NOMO-1 treated with dmso at 0.1 percent for 144 hours (cell line): ENCODE measurements around the gene FKRP.

Experiments
- DNase-seq: peaks from one replicate; lab custom pipeline; 2025; ENCODE audit not compliant: unreplicated experiment; lab: John Stamatoyannopoulos, UW

Gene FKRP

GRCh38 chr19:46718934-46719622 lies 26.8 kb upstream of the FKRP start:
- DNase-seq: no peak

- DNase-seq: no peak
Measured at GRCh38 chr19:46719629-46720502, 26.0 kb upstream of the FKRP start.

- DNase-seq: no peak
Measured at GRCh38 chr19:46720503-46721239, 25.2 kb upstream of the FKRP start.

- no peak for DNase-seq
Measured at GRCh38 chr19:46721269-46722003, 24.4 kb upstream of the FKRP start.

GRCh38 chr19:46722004-46722380 lies 23.9 kb upstream of the FKRP start:
- no peak for DNase-seq

- DNase-seq: no peak
Measured at GRCh38 chr19:46722421-46723022, 23.3 kb upstream of the FKRP start.

GRCh38 chr19:46723023-46723461 lies 22.8 kb upstream of the FKRP start:
- no peak for DNase-seq

- no peak for DNase-seq
Measured at GRCh38 chr19:46723471-46723870, 22.4 kb upstream of the FKRP start.

GRCh38 chr19:46724468-46724867 lies 21.4 kb upstream of the FKRP start:
- DNase-seq: no peak

GRCh38 chr19:46725036-46725820 lies 20.6 kb upstream of the FKRP start:
- no peak for DNase-seq

GRCh38 chr19:46725859-46726393 lies 19.9 kb upstream of the FKRP start:
- DNase-seq: no peak

- DNase-seq: no peak
Measured at GRCh38 chr19:46726551-46726950, 19.3 kb upstream of the FKRP start.

- DNase-seq: no peak
Measured at GRCh38 chr19:46726971-46727501, 18.8 kb upstream of the FKRP start.

GRCh38 chr19:46727757-46728156 lies 18.1 kb upstream of the FKRP start:
- no peak for DNase-seq

- DNase-seq: no peak
Measured at GRCh38 chr19:46728208-46728607, 17.6 kb upstream of the FKRP start.

- DNase-seq: no peak
Measured at GRCh38 chr19:46728693-46729339, 17.0 kb upstream of the FKRP start.

- no peak for DNase-seq
Measured at GRCh38 chr19:46729696-46730095, 16.2 kb upstream of the FKRP start.

GRCh38 chr19:46730187-46730586 lies 15.7 kb upstream of the FKRP start:
- DNase-seq: no peak

- no peak for DNase-seq
Measured at GRCh38 chr19:46730595-46730994, 15.3 kb upstream of the FKRP start.
